ENCODE results near the gene SLC39A11. TPM values are rescaled to one million over a fixed set of nuclear protein-coding genes. Genes with fewer than 3 reads are reported as not detected.

The SLC39A11 gene
- polyA plus RNA-seq, 1 donor from 2014 or later: 8.0 TPM

DNA sequence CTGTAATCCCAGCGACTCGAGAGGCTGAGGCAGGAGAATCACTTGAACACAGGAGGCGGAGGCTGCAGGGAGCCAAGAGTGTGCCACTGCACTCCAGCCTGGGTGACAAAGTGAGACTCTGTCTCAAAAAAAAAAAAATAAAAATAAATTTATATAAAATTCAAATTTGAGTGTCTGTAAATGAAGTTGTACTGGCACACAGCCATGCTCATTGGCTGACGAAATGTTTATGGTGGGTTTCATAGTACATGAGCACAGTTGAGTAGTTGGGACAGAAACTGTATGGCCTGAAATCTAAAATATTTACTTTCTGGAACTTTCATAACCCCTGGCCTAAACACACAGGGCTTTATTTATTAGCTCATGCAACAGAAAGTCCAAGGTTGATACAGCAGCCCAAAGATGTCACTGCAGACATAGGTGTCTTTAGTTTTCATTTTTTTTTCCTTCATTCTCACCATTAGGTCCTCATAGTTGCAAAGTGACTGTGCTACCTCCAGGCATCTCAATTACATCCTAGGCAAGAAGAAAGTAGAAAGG, 355.3 kb downstream of the SLC39A11 start:
- TF ChIP-seq, protein P1, sequence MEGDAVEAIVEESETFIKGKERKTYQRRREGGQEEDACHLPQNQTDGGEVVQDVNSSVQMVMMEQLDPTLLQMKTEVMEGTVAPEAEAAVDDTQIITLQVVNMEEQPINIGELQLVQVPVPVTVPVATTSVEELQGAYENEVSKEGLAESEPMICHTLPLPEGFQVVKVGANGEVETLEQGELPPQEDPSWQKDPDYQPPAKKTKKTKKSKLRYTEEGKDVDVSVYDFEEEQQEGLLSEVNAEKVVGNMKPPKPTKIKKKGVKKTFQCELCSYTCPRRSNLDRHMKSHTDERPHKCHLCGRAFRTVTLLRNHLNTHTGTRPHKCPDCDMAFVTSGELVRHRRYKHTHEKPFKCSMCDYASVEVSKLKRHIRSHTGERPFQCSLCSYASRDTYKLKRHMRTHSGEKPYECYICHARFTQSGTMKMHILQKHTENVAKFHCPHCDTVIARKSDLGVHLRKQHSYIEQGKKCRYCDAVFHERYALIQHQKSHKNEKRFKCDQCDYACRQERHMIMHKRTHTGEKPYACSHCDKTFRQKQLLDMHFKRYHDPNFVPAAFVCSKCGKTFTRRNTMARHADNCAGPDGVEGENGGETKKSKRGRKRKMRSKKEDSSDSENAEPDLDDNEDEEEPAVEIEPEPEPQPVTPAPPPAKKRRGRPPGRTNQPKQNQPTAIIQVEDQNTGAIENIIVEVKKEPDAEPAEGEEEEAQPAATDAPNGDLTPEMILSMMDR (IDR thresholded peaks at IDR 0.05; ENCODE audit: poor library complexity, severe bottlenecking): no peak
- no peak for TF ChIP-seq REST (IDR thresholded peaks at IDR 0.05; ENCODE audit: borderline replicate concordance)
- no peak for TF ChIP-seq RAD21 (conservative IDR thresholded peaks at IDR 0.05)
- no peak for TF ChIP-seq POLR2AphosphoS5 (IDR thresholded peaks at IDR 0.05)
- TF ChIP-seq MXI1 (conservative IDR thresholded peaks at IDR 0.05; ENCODE audit: poor library complexity, severe bottlenecking): no peak
- TF ChIP-seq TAF1 (IDR thresholded peaks at IDR 0.05; ENCODE audit: low read depth): no peak
- TF ChIP-seq EP300 (conservative IDR thresholded peaks at IDR 0.05; ENCODE audit: poor library complexity, severe bottlenecking): no peak
- TF ChIP-seq EZH2 (IDR thresholded peaks at IDR 0.05; ENCODE audit: borderline replicate concordance, insufficient read depth, low read length, poor library complexity, severe bottlenecking): no peak
- TF ChIP-seq SMC3 (conservative IDR thresholded peaks at IDR 0.05; ENCODE audit: poor library complexity): no peak
- Histone ChIP-seq H3K79me2 (replicated peaks; ENCODE audit: insufficient read depth, low read length) (no peaks in the 10 kb centered on the region), H4K20me1 (ENCODE audit: insufficient read depth) (no peaks in the 10 kb centered on the region), H3K9me3 (ENCODE audit: low read length) (no peaks in the 10 kb centered on the region), H3F3A (ENCODE audit: insufficient read depth, low read length, poor library complexity, severe bottlenecking) (no peaks in the 10 kb centered on the region), H3K9ac (ENCODE audit: low read length) (no peak overlapping the region), H3K4me2 (ENCODE audit: low read length) (no peak overlapping the region), H3K27ac (ENCODE audit: low read length) (no peak overlapping the region), H3K36me3 (ENCODE audit: insufficient read depth, low read length) (no peaks in the 10 kb centered on the region), H3K27me3 (ENCODE audit: insufficient read depth, low read depth, low read length) (no peaks in the 10 kb centered on the region), H2AFZ (ENCODE audit: low read depth, low read length) (no peak overlapping the region), H3K9me2 (ENCODE audit: insufficient read depth, low read length) (no peaks in the 10 kb centered on the region), H3K4me3 (ENCODE audit: low read length) (no peak overlapping the region)

DNA sequence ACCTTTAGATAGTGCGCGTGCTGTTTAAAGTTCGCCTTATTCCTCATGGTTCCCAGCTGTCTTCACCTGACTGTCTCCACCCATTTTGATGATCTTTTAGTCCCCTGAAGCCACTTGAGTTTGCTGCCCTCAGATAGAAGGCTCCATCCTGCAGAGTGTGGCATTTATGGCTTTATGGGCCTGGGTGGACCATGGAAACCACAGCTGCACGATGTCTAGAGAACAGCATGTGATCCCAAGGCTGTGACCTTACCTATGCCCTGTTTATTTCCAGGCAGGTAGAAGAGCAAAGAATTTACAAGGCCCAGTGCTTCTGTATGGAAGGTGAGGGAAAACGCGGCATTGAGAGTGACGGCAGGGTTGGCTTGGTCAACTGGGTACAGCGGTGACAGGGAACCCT, 356.9 kb downstream of the SLC39A11 start:
- Histone ChIP-seq H3K9me3 (ENCODE audit: low read length) (no peaks in the 10 kb centered on the region), H3K9me2 (ENCODE audit: insufficient read depth, low read length) (no peaks in the 10 kb centered on the region), H3K27me3 (ENCODE audit: insufficient read depth, low read depth, low read length) (no peaks in the 10 kb centered on the region), H3K9ac (ENCODE audit: low read length) (no peak overlapping the region), H3K36me3 (ENCODE audit: insufficient read depth, low read length) (no peaks in the 10 kb centered on the region), H3K4me2 (ENCODE audit: low read length) (no peak overlapping the region), H2AFZ (ENCODE audit: low read depth, low read length) (no peak overlapping the region), H3K27ac (ENCODE audit: low read length) (no peak overlapping the region), H3K4me3 (ENCODE audit: low read length) (no peak overlapping the region), H3K79me2 (replicated peaks; ENCODE audit: insufficient read depth, low read length) (no peaks in the 10 kb centered on the region), H3F3A (ENCODE audit: insufficient read depth, low read length, poor library complexity, severe bottlenecking) (no peaks in the 10 kb centered on the region), H4K20me1 (ENCODE audit: insufficient read depth) (no peaks in the 10 kb centered on the region)
- TF ChIP-seq RAD21 (conservative IDR thresholded peaks at IDR 0.05): no peak
- TF ChIP-seq REST (IDR thresholded peaks at IDR 0.05; ENCODE audit: borderline replicate concordance): no peak
